H1 (cell line): ENCODE results near the gene MRPL33. TPM values are rescaled to one million over a fixed set of nuclear protein-coding genes. Genes with fewer than 3 reads are reported as not detected.

Experiments used
- CTCF ChIA-PET: fragments of 300-600 bp; sonication (Branson Sonifier 250); formaldehyde crosslinking; loops from one replicate; lab custom pipeline; 2021; ENCODE audit not compliant: partially characterized antibody; lab: Charles Lee
- POLR2A ChIA-PET: fragments of 300-600 bp; sonication (Branson Sonifier 250); formaldehyde crosslinking; loops from one replicate; lab custom pipeline; 2021; ENCODE audit warnings: inconsistent platforms; ENCODE audit not compliant: partially characterized antibody; lab: Charles Lee
- DNase-seq, 2 experiments: peaks; one replicate each; pipeline versions ENCODE4 v3.0.0 to v3.0.0-alpha.2; 2010 to 2022; ENCODE audit warnings: low spot score in 2 of 2, low read depth in 1 of 2, mixed read lengths in 1 of 2
- FAIRE-seq: peaks from 2 replicates; lab custom pipeline; 2011; peaks lifted over from hg19 to GRCh38; lab: Jason Lieb, UNC
- H2AFZ ChIP-seq: 2 replicates; pipeline ENCODE4 v1.8.1; 2012; ENCODE audit warnings: low read length, inconsistent platforms
- H2AK5ac ChIP-seq: 2 replicates; pipeline ENCODE4 v1.6.1; 2013; ENCODE audit warnings: low read depth, low read length
- H2BK120ac ChIP-seq: replicated peaks from 2 replicates; pipeline ENCODE3; 2013; ENCODE audit warnings: low read depth, low read length, inconsistent platforms
- H2BK12ac ChIP-seq: 2 replicates; pipeline ENCODE4 v1.6.1; 2013; ENCODE audit warnings: low read depth, low read length
- H2BK15ac ChIP-seq: 2 replicates; pipeline ENCODE4 v1.6.1; 2013; ENCODE audit warnings: low read length
- H2BK20ac ChIP-seq: 2 replicates; pipeline ENCODE4 v1.6.1; 2013; ENCODE audit warnings: low read length
- H2BK5ac ChIP-seq: 2 replicates; pipeline ENCODE4 v1.6.1; 2013; ENCODE audit warnings: low read depth, low read length
- H3K14ac ChIP-seq: 2 replicates; pipeline ENCODE4 v1.6.1; 2013; ENCODE audit warnings: inconsistent platforms; ENCODE audit not compliant: insufficient read length
- H3K18ac ChIP-seq: 2 replicates; pipeline ENCODE4 v1.6.1; 2013; ENCODE audit warnings: low read length; ENCODE audit errors: extremely low read depth
- H3K23ac ChIP-seq: 2 replicates; pipeline ENCODE4 v1.6.1; 2013; ENCODE audit warnings: inconsistent platforms; ENCODE audit not compliant: insufficient read length
- H3K23me2 ChIP-seq: 2 replicates; pipeline ENCODE4 v1.6.1; 2013; ENCODE audit warnings: low read depth, low read length
- H3K27ac ChIP-seq: 2 replicates; pipeline ENCODE4 v1.6.1; 2011; ENCODE audit warnings: low read depth, low read length, inconsistent platforms
- H3K27me3 ChIP-seq, 4 experiments: replicated peaks in 1 of 4; 1 replicate in 1 of 4; 2 replicates in 3 of 4; pipeline versions ENCODE4 v1.6.1 to v1.8.1; 2011 to 2013; ENCODE audit warnings: low read length in 3 of 4, mild to moderate bottlenecking in 3 of 4, inconsistent platforms in 2 of 4, mixed read lengths in 2 of 4, moderate library complexity in 1 of 4; ENCODE audit not compliant: control insufficient read depth in 3 of 4, insufficient read depth in 3 of 4; ENCODE audit errors: extremely low read depth in 1 of 4
- H3K36me3 ChIP-seq, 4 experiments: 2 replicates each; pipeline versions ENCODE4 v1.6.1 to v1.8.1; 2011 to 2013; ENCODE audit warnings: mild to moderate bottlenecking in 4 of 4, low read length in 3 of 4, moderate library complexity in 2 of 4, control low read depth in 1 of 4, inconsistent platforms in 1 of 4; ENCODE audit not compliant: insufficient read depth in 4 of 4, control insufficient read depth in 2 of 4
- H3K4ac ChIP-seq: replicated peaks from 2 replicates; pipeline ENCODE3; 2013; ENCODE audit warnings: low read length, low read depth, mixed read lengths, inconsistent platforms; ENCODE audit not compliant: insufficient read length
- H3K4me1 ChIP-seq, 4 experiments: replicated peaks in 1 of 4; 1 replicate in 1 of 4; 2 replicates in 3 of 4; pipeline versions ENCODE4 v1.6.1 to v1.8.1; 2011 to 2013; ENCODE audit warnings: low read length in 3 of 4, inconsistent platforms in 2 of 4, mixed read lengths in 1 of 4; ENCODE audit not compliant: insufficient read depth in 4 of 4, control insufficient read depth in 3 of 4
- H3K4me2 ChIP-seq, 2 experiments: 2 replicates each; pipeline versions ENCODE4 v1.6.1 to v1.8.1; 2011 to 2013; ENCODE audit warnings: low read depth in 2 of 2, low read length in 2 of 2, control low read depth in 1 of 2, inconsistent platforms in 1 of 2, mild to moderate bottlenecking in 1 of 2; ENCODE audit not compliant: insufficient read depth in 1 of 2
- H3K4me3 ChIP-seq, 4 experiments: fragments of 200-600, 300-600 bp in 1 of 4; sonication (generic), shearing (Covaris generic), sonication (Bioruptor Twin) in 1 of 4; 2 replicates each; pipeline versions ENCODE4 v1.5.1 to v1.8.1; 2011 to 2016; ENCODE audit warnings: low read length in 4 of 4, low read depth in 3 of 4, control low read depth in 2 of 4, inconsistent platforms in 2 of 4, mild to moderate bottlenecking in 2 of 4, mixed read lengths in 1 of 4, moderate library complexity in 1 of 4; ENCODE audit not compliant: insufficient read depth in 2 of 4; ENCODE audit errors: extremely low read depth in 1 of 4
- H3K56ac ChIP-seq: replicated peaks from 2 replicates; pipeline ENCODE3; 2013; ENCODE audit warnings: low read depth, mild to moderate bottlenecking, mixed read lengths, low read length, inconsistent platforms; ENCODE audit not compliant: insufficient read length
- H3K79me1 ChIP-seq: 2 replicates; pipeline ENCODE4 v1.6.1; 2013; ENCODE audit warnings: low read depth, low read length, control low read depth
- H3K79me2 ChIP-seq, 2 experiments: 2 replicates each; pipeline versions ENCODE4 v1.6.1 to v1.8.1; 2012 to 2013; ENCODE audit warnings: low read length in 2 of 2, mild to moderate bottlenecking in 2 of 2, inconsistent platforms in 1 of 2; ENCODE audit not compliant: insufficient read depth in 2 of 2, control insufficient read depth in 1 of 2
- H3K9ac ChIP-seq, 4 experiments: replicated peaks in 1 of 4; 1 replicate in 1 of 4; 2 replicates in 3 of 4; pipeline versions ENCODE4 v1.6.1 to v1.8.1; 2011 to 2013; ENCODE audit warnings: low read depth in 3 of 4, low read length in 3 of 4, control low read depth in 2 of 4, mild to moderate bottlenecking in 2 of 4, moderate library complexity in 2 of 4, inconsistent platforms in 1 of 4; ENCODE audit errors: extremely low read depth in 1 of 4
- H3K9me3 ChIP-seq, 2 experiments: 2 replicates each; pipeline versions ENCODE4 v1.6.1 to v1.8.1; 2012 to 2013; ENCODE audit warnings: mild to moderate bottlenecking in 2 of 2, moderate library complexity in 2 of 2, control low read depth in 1 of 2, inconsistent platforms in 1 of 2, low read depth in 1 of 2, low read length in 1 of 2, mixed read lengths in 1 of 2; ENCODE audit not compliant: insufficient read depth in 2 of 2
- H4K20me1 ChIP-seq, 2 experiments: replicated peaks in 1 of 2; 2 replicates each; pipeline versions ENCODE3 to v1.8.1; 2011 to 2013; ENCODE audit warnings: inconsistent platforms in 2 of 2, low read length in 2 of 2, mild to moderate bottlenecking in 1 of 2; ENCODE audit not compliant: insufficient read depth in 2 of 2, control insufficient read depth in 1 of 2
- H4K5ac ChIP-seq: 2 replicates; pipeline ENCODE4 v1.6.1; 2013; ENCODE audit warnings: low read length, low read depth, mixed read lengths, inconsistent platforms; ENCODE audit not compliant: insufficient read length
- H4K8ac ChIP-seq: 2 replicates; pipeline ENCODE4 v1.8.0; 2013; ENCODE audit warnings: mild to moderate bottlenecking, moderate library complexity, low read length, inconsistent platforms; ENCODE audit not compliant: insufficient read depth; ENCODE audit errors: extremely low read depth
- H4K91ac ChIP-seq: replicated peaks from 2 replicates; pipeline ENCODE3; 2013; ENCODE audit warnings: low read length, mixed read lengths, inconsistent platforms; ENCODE audit not compliant: insufficient read length
- CEBPB ChIP-seq: IDR thresholded peaks from 2 replicates; pipeline ENCODE4 v1.6.1; 2012; ENCODE audit warnings: low read depth, low read length
- CHD1 ChIP-seq: IDR thresholded peaks from 2 replicates; pipeline ENCODE4 v1.6.1; 2012; ENCODE audit warnings: low read depth, low read length, improper control_type of control experiment
- FOSL1 ChIP-seq: IDR thresholded peaks from 2 replicates; pipeline ENCODE4 v1.6.1; 2011; ENCODE audit warnings: mild to moderate bottlenecking, low read depth, low read length, moderate library complexity; ENCODE audit not compliant: insufficient read depth
- MAFK ChIP-seq: IDR thresholded peaks from 2 replicates; pipeline ENCODE4 v1.6.1; 2012; ENCODE audit warnings: low read depth, mild to moderate bottlenecking, improper control_type of control experiment, low read length
- NRF1 ChIP-seq: IDR thresholded peaks from 2 replicates; pipeline ENCODE4 v1.6.1; 2011; ENCODE audit warnings: mild to moderate bottlenecking, low read depth, low read length, improper control_type of control experiment
- ZNF274 ChIP-seq: IDR thresholded peaks from 2 replicates; pipeline ENCODE4 v1.7.0; 2012; ENCODE audit warnings: low read length, borderline replicate concordance; ENCODE audit errors: extremely low read depth
- WGBS, 2 experiments: shearing (Covaris generic) in 1 of 2; methylation state at CpG; one replicate each; pipeline versions ENCODE4 v1.1.6 to v1.1.7; 2013 to 2015; ENCODE audit warnings: low lambda C conversion rate in 2 of 2, mixed read lengths in 2 of 2, inconsistent platforms in 1 of 2, low coverage in 1 of 2, missing lambda C conversion rate in 1 of 2; ENCODE audit not compliant: insufficient replicate concordance in 2 of 2, insufficient coverage in 1 of 2, insufficient read length in 1 of 2; ENCODE audit errors: extremely low coverage in 1 of 2, missing lambda C conversion rate in 1 of 2; 5-methylcytosine and 5-hydroxymethylcytosine counted together
- polyA plus RNA-seq, 7 experiments: library from polyadenylated mRNA; depleted of rRNA in 3 of 7; stranded (reverse) in 5 of 7; unstranded in 2 of 7; fragments of >200 nt in 5 of 7; fragments of 200-250 nt in 2 of 7; gene quantifications; 1 replicate in 5 of 7; 2 replicates in 1 of 7; 4 replicates in 1 of 7; pipeline versions ENCODE4 v1.2.1 to v1.2.3, GENCODE V29; 2011 to 2013; ENCODE audit warnings: missing spikeins in 2 of 7, mixed read lengths in 2 of 7
- total RNA-seq: library from RNA; stranded (reverse); fragmentation: NEBNext Ultra II Directional; extraction: Animal tissue kit (Norgen Biotek cat#: 25700); gene quantifications from 2 replicates; pipeline ENCODE4 v1.2.1, GENCODE V29; 2021

The MRPL33 gene
- total and polyA plus RNA-seq, 2 of the 8 experiments (the other 6 are each of a cell fraction or from before 2014, with no cell fraction given): 24.3 to 62.9 TPM

GRCh38 chr2:27738349-27739057 is 33.0 kb upstream of the MRPL33 start:
- Histone ChIP-seq H3K9ac (no peak overlapping the region; a peak in 1 of 7 replicates), H2AK5ac (no peak overlapping the region; the same call in 1 of the 2 replicates), H3K36me3 (no peaks in the 10 kb centered on the region), H4K91ac (no peak overlapping the region), H2BK5ac (no peak overlapping the region), H3K56ac (no peak overlapping the region), H3K79me1 (no peaks in the 10 kb centered on the region), H3K79me2 (no peaks in the 10 kb centered on the region), H3K27ac (no peak overlapping the region), H2BK20ac (no peak overlapping the region), H3K23ac (no peak overlapping the region), H4K20me1 (no peaks in the 10 kb centered on the region), H3K18ac (no peak overlapping the region), H3K9me3 (peaks cover 0 to 4% of the 10 kb centered on the region in 2 experiments; a peak in 1 of 4 replicates), H2BK120ac (no peak overlapping the region), H2BK12ac (no peak overlapping the region), H3K4me1 (peaks cover 5 to 12% (median 7%) of the 10 kb centered on the region in 4 experiments), H3K23me2 (peaks cover 8% of the 10 kb centered on the region; the same call in 1 of the 2 replicates), H4K5ac (no peak overlapping the region), H3K4me2 (no peak overlapping the region), H3K4me3 (no peak overlapping the region), H3K27me3 (no peaks in the 10 kb centered on the region; a peak in 1 of 7 replicates), H2AFZ (no peak overlapping the region), H3K4ac (no peak overlapping the region), H2BK15ac (no peak overlapping the region; the same call in 1 of the 2 replicates), H3K14ac (no peak overlapping the region), H4K8ac (no peak overlapping the region)
- 92% methylated on average over 13 of the region's 13 CpGs; no CpG with 5 or more reads in 1 of the 2 experiments for WGBS, 2 experiments
- TF ChIP-seq CEBPB (no peak), CHD1 (no peak), MAFK (no peak), ZNF274 (no peak), FOSL1 (no peak), NRF1 (no peak)
- ChIA-PET POLR2A (interaction anchor here (1.2 to 5.2 kb wide), 2 partner anchors 13 to 35 kb away, joined by 3 to 63 read pairs; no protein-coding TSS in a partner anchor), CTCF (interaction anchor here (0.5 to 0.9 kb wide), 2 partner anchors 34 to 252 kb away, joined by 3 to 6 read pairs; no protein-coding TSS in a partner anchor)
- DNase-seq (no peak), FAIRE-seq (no peak)
